ENCODE results near the gene DCDC1.
"Not testable (repeated sequence)": the region's sequence is repeated elsewhere in the genome, so short reads cannot be mapped to it uniquely, and the experiment has no call there.

DCDC1 gene

GRCh38 chr11:30960387-30960992, 409.0 kb downstream of the DCDC1 start:
- peak; percentile 7 for DNase-seq (ENCODE audit: low read depth)
- TF ChIP-seq CTCF (IDR thresholded peaks at IDR 0.05; ENCODE audit: control insufficient read depth, insufficient read depth, low read depth, low read length, missing control alignments) = peak; percentile 31
- no peak overlapping the region for H3K4me3 ChIP-seq (ENCODE audit: control insufficient read depth, low read depth, low read length)

- no peak for TF ChIP-seq CTCF (IDR thresholded peaks at IDR 0.05; ENCODE audit: control insufficient read depth, insufficient read depth, low read depth, low read length, missing control alignments)
- DNase-seq (ENCODE audit: low read depth) = no peak
- no peak overlapping the region for H3K4me3 ChIP-seq (ENCODE audit: control insufficient read depth, low read depth, low read length)
These were observed 412.8 kb downstream of the DCDC1 start for GRCh38 chr11:30956751-30957150.

GRCh38 chr11:30949838-30950237, 419.7 kb downstream of the DCDC1 start:
- DNase-seq (ENCODE audit: low read depth) = no peak
- TF ChIP-seq CTCF (IDR thresholded peaks at IDR 0.05; ENCODE audit: control insufficient read depth, insufficient read depth, low read depth, low read length, missing control alignments) = no peak
- H3K4me3 ChIP-seq (ENCODE audit: control insufficient read depth, low read depth, low read length) = no peak overlapping the region

DNA sequence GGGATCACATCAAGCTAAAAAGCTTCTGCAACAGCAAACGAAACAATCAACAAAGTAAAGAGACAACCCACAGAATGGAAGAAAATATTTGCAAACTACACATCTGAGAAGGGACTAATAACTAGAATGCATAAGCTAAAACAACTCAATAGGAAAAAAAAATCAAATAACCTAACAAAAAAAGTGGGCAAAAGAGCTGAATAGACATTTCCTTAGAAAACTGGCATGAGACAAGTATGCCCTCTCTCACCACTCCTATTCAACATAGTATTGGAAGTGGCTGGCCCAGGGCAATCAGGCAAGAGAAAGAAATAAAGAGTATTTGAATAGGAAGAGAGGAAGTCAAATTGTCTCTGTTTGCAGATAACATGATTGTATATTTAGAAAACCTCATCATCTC, 421.8 kb downstream of the DCDC1 start:
- not testable (repeated sequence) for DNase-seq (ENCODE audit: low read depth); H3K4me3 ChIP-seq (ENCODE audit: control insufficient read depth, low read depth, low read length)

- DNase-seq (ENCODE audit: low read depth) = no peak
- no peak overlapping the region for H3K4me3 ChIP-seq (ENCODE audit: control insufficient read depth, low read depth, low read length)
- TF ChIP-seq CTCF (IDR thresholded peaks at IDR 0.05; ENCODE audit: control insufficient read depth, insufficient read depth, low read depth, low read length, missing control alignments) = no peak
These were observed 430.7 kb downstream of the DCDC1 start for GRCh38 chr11:30938810-30939209.

- no peak for DNase-seq (ENCODE audit: low read depth)
- no peak overlapping the region for H3K4me3 ChIP-seq (ENCODE audit: control insufficient read depth, low read depth, low read length)
- TF ChIP-seq CTCF (IDR thresholded peaks at IDR 0.05; ENCODE audit: control insufficient read depth, insufficient read depth, low read depth, low read length, missing control alignments) = no peak
These were observed 431.4 kb downstream of the DCDC1 start for GRCh38 chr11:30938171-30938570.

- no peak for TF ChIP-seq CTCF (IDR thresholded peaks at IDR 0.05; ENCODE audit: control insufficient read depth, insufficient read depth, low read depth, low read length, missing control alignments)
- DNase-seq (ENCODE audit: low read depth) = no peak
These were observed 433.0 kb downstream of the DCDC1 start for GRCh38 chr11:30936491-30936890.

More at GRCh38 chr11:30936491-30936890, 433.0 kb downstream of the DCDC1 start:
- H3K4me3 ChIP-seq (ENCODE audit: control insufficient read depth, low read depth, low read length) = no peak overlapping the region
